GM19395 (cell line): Measurements from ENCODE around the gene CCT8.
"Not testable (repeated sequence)": the region's sequence is repeated elsewhere in the genome, so short reads cannot be mapped to it uniquely, and the experiment has no call there.

ENCODE experiments used
- ATAC-seq: cut with Tn5 transposase; IDR thresholded peaks from one replicate; pipeline ENCODE4 v1.9.1; 2021; ENCODE audit warnings: mild to moderate bottlenecking, moderate library complexity; ENCODE audit not compliant: unreplicated experiment

The CCT8 gene

GRCh38 chr21:29078869-29079767 is 5.7 kb upstream of the CCT8 start:
- ATAC-seq, result peak; percentile 55

- ATAC-seq, result no peak
Observed at GRCh38 chr21:29077651-29078090, 4.2 kb upstream of the CCT8 start.

- ATAC-seq, result not testable (repeated sequence)
Observed at GRCh38 chr21:29076731-29077640, 3.5 kb upstream of the CCT8 start.

GRCh38 chr21:29075706-29076466 is 2.4 kb upstream of the CCT8 start:
- no peak for ATAC-seq

- ATAC-seq, result no peak
Observed at GRCh38 chr21:29074783-29075182, 1.3 kb upstream of the CCT8 start.

- ATAC-seq, result peak; percentile 25
Observed at GRCh38 chr21:29074007-29074376, 544 bp upstream of the CCT8 start.

- peak; percentile 3 for ATAC-seq
Observed at GRCh38 chr21:29072873-29073221, 601 bp downstream of the CCT8 start.

GRCh38 chr21:29064850-29065481 is 8.5 kb downstream of the CCT8 start:
- ATAC-seq, result peak; percentile 98

GRCh38 chr21:29056538-29057050 is 16.9 kb downstream of the CCT8 start:
- no peak for ATAC-seq

- no peak for ATAC-seq
Observed at GRCh38 chr21:29056005-29056404, 17.4 kb downstream of the CCT8 start.

GRCh38 chr21:29055080-29055479 is 18.4 kb downstream of the CCT8 start:
- ATAC-seq, result no peak

- ATAC-seq, result no peak
Observed at GRCh38 chr21:29053656-29054055, 19.8 kb downstream of the CCT8 start.

- no peak for ATAC-seq
Observed at GRCh38 chr21:29053011-29053553, 20.4 kb downstream of the CCT8 start.

- ATAC-seq, result no peak
Observed at GRCh38 chr21:29052224-29052623, 21.2 kb downstream of the CCT8 start.

GRCh38 chr21:29034678-29035077 is 38.8 kb downstream of the CCT8 start:
- no peak for ATAC-seq

- no peak for ATAC-seq
Observed at GRCh38 chr21:29033871-29034270, 39.6 kb downstream of the CCT8 start.

- ATAC-seq, result no peak
Observed at GRCh38 chr21:29033301-29033700, 40.1 kb downstream of the CCT8 start.

GRCh38 chr21:29030909-29031308 is 42.5 kb downstream of the CCT8 start:
- ATAC-seq, result no peak

GRCh38 chr21:29029524-29029923 is 43.9 kb downstream of the CCT8 start:
- ATAC-seq, result no peak

GRCh38 chr21:29025328-29025713 is 48.1 kb downstream of the CCT8 start:
- ATAC-seq, result no peak
